ENCODE results near the gene KRTAP13-4. TPM values are rescaled to one million over a fixed set of nuclear protein-coding genes. Genes with fewer than 3 reads are reported as not detected.

Gene KRTAP13-4
- total and polyA plus RNA-seq, 2 of the 8 experiments (the other 6 are each of a cell fraction or from before 2014, with no cell fraction given): 1.2 TPM; not detected in 1

GRCh38 chr21:30425826-30426225 is 4.2 kb upstream of the KRTAP13-4 start, which contains the start of gene KRTAP13-3:
TSS of gene KRTAP13-3 (minus strand) at chr21:30425926. CDS start at chr21:30425912, 14 bp downstream.
- Histone ChIP-seq H2BK15ac (ENCODE audit: low read length) (peak within 1 kb of the TSS; percentile 53; the same call in 1 of the 2 replicates), H3K23me2 (ENCODE audit: low read depth, low read length) (no peaks in the 10 kb centered on the region), H4K5ac (ENCODE audit: insufficient read length, low read depth, low read length) (peak within 1 kb of the TSS; percentile 72), H3K4me1 (replicated peaks in 1 of 4; ENCODE audit: control insufficient read depth in 3 of 4, insufficient read depth in 4 of 4, low read length in 3 of 4) (peaks cover 2 to 15% (median 6%) of the 10 kb centered on the region in 4 experiments; a peak in 5 of 7 replicates), H3K27ac (ENCODE audit: low read depth, low read length) (no peak within 1 kb of the TSS), H4K20me1 (replicated peaks in 1 of 2; ENCODE audit: control insufficient read depth in 1 of 2, insufficient read depth in 2 of 2, low read length in 2 of 2) (no peaks in the 10 kb centered on the region), H2AK5ac (ENCODE audit: low read depth, low read length) (0 out of 2 replicates have a peak within 1 kb of the TSS, but pooled peaks have one; percentile 46), H3K23ac (ENCODE audit: insufficient read length) (no peak within 1 kb of the TSS), H4K8ac (ENCODE audit: extremely low read depth, insufficient read depth, low read length) (no peak within 1 kb of the TSS), H3K36me3 (ENCODE audit: control insufficient read depth in 2 of 4, insufficient read depth in 4 of 4, low read length in 3 of 4) (no peaks in the 10 kb centered on the region), H2AFZ (ENCODE audit: low read length) (no peak within 1 kb of the TSS), H3K79me1 (ENCODE audit: low read depth, low read length) (no peaks in the 10 kb centered on the region), H3K18ac (ENCODE audit: extremely low read depth, low read length) (peak within 1 kb of the TSS; percentile 65; the same call in 1 of the 2 replicates), H3K79me2 (ENCODE audit: control insufficient read depth in 1 of 2, insufficient read depth in 2 of 2, low read length in 2 of 2) (no peaks in the 10 kb centered on the region), H3K4me2 (ENCODE audit: insufficient read depth in 1 of 2, low read depth in 2 of 2, low read length in 2 of 2) (peak within 1 kb of the TSS in 1 of 2 experiments; percentile 21; a peak in 1 of 4 replicates), H3K56ac (replicated peaks; ENCODE audit: insufficient read length, low read depth, low read length) (no peak within 1 kb of the TSS), H3K14ac (ENCODE audit: insufficient read length) (no peak within 1 kb of the TSS), H3K27me3 (replicated peaks in 1 of 4; ENCODE audit: control insufficient read depth in 3 of 4, extremely low read depth in 1 of 4, insufficient read depth in 3 of 4, low read length in 3 of 4) (no peaks in the 10 kb centered on the region), H3K4me3 (ENCODE audit: extremely low read depth in 1 of 4, insufficient read depth in 2 of 4, low read depth in 3 of 4, low read length in 4 of 4) (no peak within 1 kb of the TSS), H2BK20ac (ENCODE audit: low read length) (peak within 1 kb of the TSS; percentile 53; the same call in 1 of the 2 replicates), H4K91ac (replicated peaks; ENCODE audit: insufficient read length, low read length) (peak within 1 kb of the TSS; percentile 39), H3K9me3 (ENCODE audit: insufficient read depth in 2 of 2, low read depth in 1 of 2, low read length in 1 of 2) (peaks cover 7 to 10% of the 10 kb centered on the region in 2 experiments; a peak in 3 of 4 replicates), H2BK5ac (ENCODE audit: low read depth, low read length) (no peak within 1 kb of the TSS), H2BK12ac (ENCODE audit: low read depth, low read length) (peak within 1 kb of the TSS; percentile 82; the same call in 1 of the 2 replicates), H3K4ac (replicated peaks; ENCODE audit: insufficient read length, low read depth, low read length) (peak within 1 kb of the TSS; percentile 9), H2BK120ac (replicated peaks; ENCODE audit: low read depth, low read length) (peak within 1 kb of the TSS; percentile 16), H3K9ac (replicated peaks in 1 of 4; ENCODE audit: extremely low read depth in 1 of 4, low read depth in 3 of 4, low read length in 3 of 4) (no peak within 1 kb of the TSS)
- DNase-seq (ENCODE audit: low read depth in 1 of 2, low spot score in 2 of 2): no peak
- WGBS, 2 experiments (ENCODE audit: extremely low coverage in 1 of 2, insufficient coverage in 1 of 2, insufficient read length in 1 of 2, insufficient replicate concordance in 2 of 2, low coverage in 1 of 2, low lambda C conversion rate in 2 of 2, missing lambda C conversion rate in 1 of 2): 82% methylated on average over 5 of the region's 5 CpGs; no CpG with 5 or more reads in 1 of the 2 experiments
- CTCF ChIA-PET (ENCODE audit: partially characterized antibody): interaction anchor here (1.2 to 1.5 kb wide), 2 partner anchors 16 to 19 kb away, joined by 3 to 5 read pairs; no protein-coding TSS in a partner anchor
- no peak for TF ChIP-seq CEBPB (IDR thresholded peaks at IDR 0.05; ENCODE audit: low read depth, low read length)
- POLR2A ChIA-PET (ENCODE audit: partially characterized antibody): no interaction called here
- FAIRE-seq: no peak

All from H1 (cell line).